GM12878 (cell line): ENCODE data around the gene UBE2G2.

Experiments used
- CBX5 ChIP-seq: sonication (generic); IDR thresholded peaks from 2 replicates; pipeline ENCODE4 v1.6.1; 2016; ENCODE audit warnings: low read depth, moderate library complexity, mild to moderate bottlenecking, inconsistent platforms
- POLR2A ChIP-seq: IDR thresholded peaks from 2 replicates; pipeline ENCODE4 v1.6.1; 2011; ENCODE audit warnings: low read depth, mild to moderate bottlenecking, low read length
- RBBP5 ChIP-seq: fragments of 200-600 bp; sonication (generic); conservative IDR thresholded peaks from 2 replicates; pipeline ENCODE4 v1.6.1; 2016
- SMC3 ChIP-seq: IDR thresholded peaks from 2 replicates; pipeline ENCODE4 v1.6.1; 2011; ENCODE audit warnings: low read length, improper control_type of control experiment, borderline replicate concordance
- TAF1 ChIP-seq: IDR thresholded peaks from 2 replicates; pipeline ENCODE4 v1.6.1; 2011; ENCODE audit warnings: mild to moderate bottlenecking, low read depth, low read length, borderline replicate concordance
- YY1 ChIP-seq: IDR thresholded peaks from 2 replicates; pipeline ENCODE4 v1.6.1; 2011; ENCODE audit warnings: low read depth, mild to moderate bottlenecking, low read length

GRCh38 chr21:44737706-44738354, 63.8 kb downstream of the UBE2G2 start:
- no peak for TF ChIP-seq TAF1
- TF ChIP-seq SMC3: no peak
- TF ChIP-seq CBX5: no peak
- TF ChIP-seq POLR2A: no peak
- no peak for TF ChIP-seq RBBP5
- TF ChIP-seq YY1: no peak
